Activated naive CD4-positive, alpha-beta T cell (primary cell): Measurements from ENCODE around the gene PRODH.
"Not testable (repeated sequence)": the region's sequence is repeated elsewhere in the genome, so short reads cannot be mapped to it uniquely, and the experiment has no call there.

Experiments used
- DNase-seq, 4 experiments: peaks; one replicate each; lab custom pipeline; 2025; lab: John Stamatoyannopoulos, UW

Gene PRODH

GRCh38 chr22:18968011-18968749 is 32.1 kb upstream of the PRODH start:
- no peak for DNase-seq

- DNase-seq: not testable (repeated sequence)
These were observed 31.4 kb upstream of the PRODH start for GRCh38 chr22:18967391-18968010.

- no peak for DNase-seq
These were observed 30.7 kb upstream of the PRODH start for GRCh38 chr22:18966748-18967147.

- no peak for DNase-seq
These were observed 29.7 kb upstream of the PRODH start for GRCh38 chr22:18965526-18966421.

- not testable (repeated sequence) for DNase-seq
These were observed 28.6 kb upstream of the PRODH start for GRCh38 chr22:18964501-18965265.

- DNase-seq: not testable (repeated sequence)
These were observed 28.0 kb upstream of the PRODH start for GRCh38 chr22:18964051-18964450.

GRCh38 chr22:18962308-18962635 is 26.2 kb upstream of the PRODH start:
- DNase-seq: no peak

- not testable (repeated sequence) for DNase-seq
These were observed 25.7 kb upstream of the PRODH start for GRCh38 chr22:18961632-18962307.

- not testable (repeated sequence) for DNase-seq
These were observed 25.1 kb upstream of the PRODH start for GRCh38 chr22:18961201-18961600.

- not testable (repeated sequence) for DNase-seq
These were observed 24.2 kb upstream of the PRODH start for GRCh38 chr22:18960166-18960820.

- DNase-seq: not testable (repeated sequence)
These were observed 23.6 kb upstream of the PRODH start for GRCh38 chr22:18959741-18960140.

- DNase-seq: not testable (repeated sequence)
These were observed 23.2 kb upstream of the PRODH start for GRCh38 chr22:18959266-18959665.

GRCh38 chr22:18958738-18959137 is 22.6 kb upstream of the PRODH start:
- not testable (repeated sequence) for DNase-seq

GRCh38 chr22:18958321-18958705 is 22.2 kb upstream of the PRODH start:
- DNase-seq: not testable (repeated sequence)

GRCh38 chr22:18957621-18958320 is 21.7 kb upstream of the PRODH start:
- not testable (repeated sequence) for DNase-seq

- not testable (repeated sequence) for DNase-seq
These were observed 20.9 kb upstream of the PRODH start for GRCh38 chr22:18956956-18957355.

- DNase-seq: not testable (repeated sequence)
These were observed 20.2 kb upstream of the PRODH start for GRCh38 chr22:18956121-18956895.

- DNase-seq: no peak
These were observed 19.6 kb upstream of the PRODH start for GRCh38 chr22:18955696-18956095.

- DNase-seq: no peak
These were observed 19.0 kb upstream of the PRODH start for GRCh38 chr22:18954990-18955571.
